Activated CD4-positive, alpha-beta T cell treated with anti-CD3 and anti-CD28 coated beads, Interleukin-2, Interleukin-4, amounts not matched to agents 100 ng/mL and 50 ng/mL, durations not matched to agents 16 hours and 8 hours (primary cell): ENCODE measurements around the gene ATF2.

ENCODE experiments used
- DNase-seq: peaks from one replicate; pipeline ENCODE4 v3.0.0-alpha.2; 2020; ENCODE audit warnings: low spot score

ATF2 gene

DNA sequence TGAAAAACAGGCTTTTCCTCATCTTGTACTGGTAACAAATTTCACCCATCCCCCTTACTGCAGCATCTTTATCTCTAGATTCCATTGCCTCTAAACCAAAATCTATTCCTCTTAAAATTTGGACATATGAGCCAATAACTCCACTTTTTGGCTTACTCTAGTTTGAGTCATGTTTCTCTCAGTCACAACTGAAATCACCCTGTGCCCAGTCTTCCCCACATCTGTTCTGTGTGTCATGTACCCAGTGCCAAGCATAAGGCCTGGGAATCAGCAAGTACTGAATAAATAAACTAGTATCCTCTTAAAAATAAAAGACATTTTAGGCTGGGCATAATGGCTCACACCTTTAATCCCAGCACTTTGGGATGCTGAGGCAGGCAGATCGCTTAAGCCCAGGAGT, 142.1 kb downstream of the ATF2 start:
- no peak for DNase-seq

GRCh38 chr2:175025233-175025632, 142.8 kb downstream of the ATF2 start:
- no peak for DNase-seq

DNA sequence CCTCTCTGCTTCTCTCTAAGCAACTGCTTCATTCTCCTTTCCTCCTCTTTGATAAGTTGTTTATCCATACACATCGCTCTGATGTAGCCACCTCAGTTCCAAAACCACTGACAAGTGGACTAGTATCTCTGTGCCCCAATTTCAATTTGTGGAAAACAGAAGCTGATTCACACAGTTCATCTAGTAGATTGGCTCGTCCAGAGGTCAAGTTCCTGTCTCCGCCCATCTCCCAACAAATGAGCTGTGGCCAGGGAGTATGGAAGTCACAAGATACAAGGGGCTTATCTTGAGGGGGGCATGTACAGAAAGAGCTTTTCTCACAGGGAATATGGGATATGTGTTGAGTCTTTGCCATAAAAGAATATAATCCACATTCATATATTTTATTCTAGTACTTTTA, 145.1 kb downstream of the ATF2 start:
- DNase-seq: no peak
